Endothelial cell of umbilical vein (primary cell): Measurements from ENCODE around the gene ADH1B. TPM values are rescaled to one million over a fixed set of nuclear protein-coding genes. Genes with fewer than 3 reads are reported as not detected.

ENCODE experiments used
- BruUV-seq: library from RNA; stranded (reverse); fragments of 400-500 nt; replicated peaks from 2 replicates; lab custom pipeline; 2021; lab: Mats Ljungman, UMichigan
- CTCF ChIA-PET: fragments of 300-600, 350-600 bp; sonication (Branson Sonifier 250); formaldehyde crosslinking; loops from one replicate; lab custom pipeline; 2021; ENCODE audit warnings: antibody characterized with exemption, inconsistent platforms; lab: Charles Lee
- POLR2A ChIA-PET: fragments of 300-600, 350-600 bp; sonication (Branson Sonifier 250); formaldehyde crosslinking; loops from one replicate; lab custom pipeline; 2021; ENCODE audit warnings: antibody characterized with exemption, inconsistent platforms; lab: Charles Lee
- DNase-seq: peaks from one replicate; pipeline ENCODE4 v3.0.0-alpha.2; 2011; ENCODE audit warnings: low read depth, low spot score
- FAIRE-seq: peaks from 2 replicates; lab custom pipeline; 2011; peaks lifted over from hg19 to GRCh38; lab: Jason Lieb, UNC
- H2AFZ ChIP-seq: 2 replicates; pipeline ENCODE4 v1.6.0; 2012; ENCODE audit warnings: low read depth, low read length, control low read depth, inconsistent platforms
- H3K27ac ChIP-seq: 2 replicates; pipeline ENCODE4 v1.5.1; 2011; ENCODE audit warnings: low read depth, mild to moderate bottlenecking, control low read depth, low read length, moderate library complexity; ENCODE audit not compliant: insufficient read depth
- H3K27me3 ChIP-seq, 2 experiments: 2 replicates each; pipeline versions ENCODE4 v1.6.0 to v1.6.1; 2011; ENCODE audit warnings: low read length in 2 of 2, mixed read lengths in 1 of 2; ENCODE audit not compliant: control insufficient read depth in 2 of 2, insufficient read depth in 2 of 2
- H3K36me3 ChIP-seq, 2 experiments: 2 replicates in 1 of 2; 3 replicates in 1 of 2; pipeline ENCODE4 v1.5.1; 2011; ENCODE audit warnings: low read length in 2 of 2, mild to moderate bottlenecking in 1 of 2, moderate library complexity in 1 of 2; ENCODE audit not compliant: control insufficient read depth in 2 of 2, insufficient read depth in 2 of 2; ENCODE audit errors: extremely low read depth in 1 of 2
- H3K4me1 ChIP-seq: 3 replicates; pipeline ENCODE4 v1.5.1; 2011; ENCODE audit warnings: mild to moderate bottlenecking, low read length; ENCODE audit not compliant: control insufficient read depth, insufficient read depth; ENCODE audit errors: extremely low read depth
- H3K4me2 ChIP-seq: 2 replicates; pipeline ENCODE4 v1.6.1; 2011; ENCODE audit warnings: low read length, control low read depth, mixed read lengths; ENCODE audit not compliant: insufficient read depth
- H3K4me3 ChIP-seq, 3 experiments: fragments of 200-600 bp in 1 of 3; sonication (generic), shearing (Covaris generic) in 1 of 3; replicated peaks in 1 of 3; 2 replicates each; pipeline ENCODE4 v1.5.1; 2011 to 2016; ENCODE audit warnings: control low read depth in 3 of 3, low read length in 3 of 3, mild to moderate bottlenecking in 2 of 3, inconsistent platforms in 1 of 3, low read depth in 1 of 3, moderate library complexity in 1 of 3; ENCODE audit not compliant: insufficient read depth in 1 of 3
- H3K79me2 ChIP-seq: 2 replicates; pipeline ENCODE4 v1.6.0; 2012; ENCODE audit warnings: low read length, inconsistent platforms; ENCODE audit not compliant: control insufficient read depth, insufficient read depth
- H3K9ac ChIP-seq: replicated peaks from 2 replicates; pipeline ENCODE3; 2011; ENCODE audit warnings: low read length, control low read depth; ENCODE audit not compliant: insufficient read depth; ENCODE audit errors: extremely low read depth
- H3K9me1 ChIP-seq: replicated peaks from 3 replicates; pipeline ENCODE4 v1.6.0; 2011; ENCODE audit warnings: mild to moderate bottlenecking, low read length; ENCODE audit not compliant: control insufficient read depth, insufficient read depth; ENCODE audit errors: extremely low read depth
- H3K9me3 ChIP-seq: replicated peaks from 2 replicates; pipeline ENCODE4 v1.5.1; 2012; ENCODE audit warnings: low read length, inconsistent platforms; ENCODE audit not compliant: control insufficient read depth, insufficient read depth
- H4K20me1 ChIP-seq: replicated peaks from 2 replicates; pipeline ENCODE3; 2011; ENCODE audit warnings: mild to moderate bottlenecking, low read length; ENCODE audit not compliant: control insufficient read depth, insufficient read depth; ENCODE audit errors: extremely low read depth
- CTCF ChIP-seq, 2 donors: IDR thresholded peaks; 1 replicate in 1 of 2; 2 replicates in 1 of 2; pipeline ENCODE4 v1.5.1; 2011; ENCODE audit warnings: low read length in 2 of 2, mild to moderate bottlenecking in 2 of 2, moderate library complexity in 2 of 2, control low read depth in 1 of 2, inconsistent platforms in 1 of 2, low read depth in 1 of 2; ENCODE audit not compliant: insufficient read depth in 1 of 2; ENCODE audit errors: extremely low read depth in 1 of 2
- EZH2 ChIP-seq: IDR thresholded peaks from 2 replicates; pipeline ENCODE4 v1.6.1; 2012; ENCODE audit warnings: borderline replicate concordance, low read depth, mild to moderate bottlenecking, moderate library complexity, low read length, inconsistent platforms; ENCODE audit not compliant: severe bottlenecking
- FOS ChIP-seq: IDR thresholded peaks from 2 replicates; pipeline ENCODE4 v1.6.1; 2011; ENCODE audit warnings: mild to moderate bottlenecking, low read length, moderate library complexity, borderline replicate concordance; ENCODE audit not compliant: insufficient read depth
- GATA2 ChIP-seq: IDR thresholded peaks from 2 replicates; pipeline ENCODE4 v1.7.0; 2011; ENCODE audit warnings: low read depth, mild to moderate bottlenecking, moderate library complexity, mixed read lengths, low read length; ENCODE audit not compliant: insufficient read length, insufficient read depth
- JUN ChIP-seq: IDR thresholded peaks from 2 replicates; pipeline ENCODE4 v1.6.1; 2011; ENCODE audit warnings: borderline replicate concordance, low read depth; ENCODE audit not compliant: insufficient read length, insufficient read depth
- MAX ChIP-seq: IDR thresholded peaks from 2 replicates; pipeline ENCODE4 v1.6.1; 2011; ENCODE audit not compliant: insufficient read depth, insufficient read length
- MYC ChIP-seq: IDR thresholded peaks from one replicate; pipeline ENCODE4 v1.6.1; 2011; ENCODE audit warnings: mild to moderate bottlenecking, low read depth, low read length
- POLR2A ChIP-seq: IDR thresholded peaks from 2 replicates; pipeline ENCODE4 v1.6.1; 2012; ENCODE audit warnings: low read depth, mild to moderate bottlenecking, control low read depth, low read length
- POLR2AphosphoS5 ChIP-seq: IDR thresholded peaks from 2 replicates; pipeline ENCODE4 v1.6.1; 2012; ENCODE audit warnings: low read depth, mild to moderate bottlenecking, control low read depth, low read length, moderate library complexity; ENCODE audit not compliant: insufficient read depth
- dilution Hi-C: fragments of 300-500 bp; cut with MboI; formaldehyde crosslinking; loops from one replicate; pipeline ENCODE4 v1.15.0; 2019; ENCODE audit warnings: low sequenced_read_pairs; ENCODE audit not compliant: extremely low pct_ligation_motif_present
- intact Hi-C: fragments of 100-400 bp; cut with micrococcal nuclease; formaldehyde crosslinking; loops from one replicate; pipeline ENCODE4 v1.10.0; 2022
- polyA plus RNA-seq, 4 experiments: library from polyadenylated mRNA; depleted of rRNA in 3 of 4; stranded (reverse) in 3 of 4; unstranded in 1 of 4; fragments of >200 nt; gene quantifications; 2 replicates each; pipeline versions ENCODE4 v1.2.1 to v1.2.3, GENCODE V29; 2011 to 2012; ENCODE audit warnings: missing spikeins in 1 of 4
- total RNA-seq: library from RNA; stranded (reverse); gene quantifications from 2 replicates; pipeline ENCODE4 v1.2.3, GENCODE V29; 2021

ADH1B gene
- total and polyA plus RNA-seq, 2 donors (not counting 3 experiments of a cell fraction or from before 2014, with no cell fraction given) = not detected

- H3K9me1 ChIP-seq = no peaks in the 10 kb centered on the region
- H4K20me1 ChIP-seq = no peaks in the 10 kb centered on the region
- DNase-seq (no peak), FAIRE-seq (no peak)
- no peak overlapping the region for H2AFZ ChIP-seq
- H3K4me1 ChIP-seq = no peaks in the 10 kb centered on the region
- H3K36me3 ChIP-seq = no peaks in the 10 kb centered on the region
- dilution Hi-C loops = no loop called here
- CTCF ChIA-PET = no interaction called here
- no peak overlapping the region for H3K4me2 ChIP-seq
- no peaks in the 10 kb centered on the region for H3K9me3 ChIP-seq
- no TSS peak for BruUV-seq
- intact Hi-C loops = no loop called here
- no peak overlapping the region for H3K4me3 ChIP-seq
- POLR2A ChIA-PET = no interaction called here
- no peaks in the 10 kb centered on the region for H3K79me2 ChIP-seq
- TF ChIP-seq CTCF (IDR thresholded peaks at IDR 0.05; ENCODE audit: extremely low read depth in 1 of 2, insufficient read depth in 1 of 2, low read depth in 1 of 2, low read length in 2 of 2) (no peak), POLR2A (no peak), GATA2 (no peak), POLR2AphosphoS5 (no peak), MAX (no peak), FOS (no peak), MYC (no peak), JUN (no peak), EZH2 (no peak)
- no peak overlapping the region for H3K27ac ChIP-seq
- no peaks in the 10 kb centered on the region for H3K27me3 ChIP-seq
- H3K9ac ChIP-seq = no peak overlapping the region
Measured at GRCh38 chr4:99341426-99341825, 20.2 kb upstream of the ADH1B start.
